ENCODE measurements around the gene INTS7.

GRCh38 chr1:212042436-212042835 lies 7.1 kb upstream of the INTS7 start:
- TF ChIP-seq, protein P1, sequence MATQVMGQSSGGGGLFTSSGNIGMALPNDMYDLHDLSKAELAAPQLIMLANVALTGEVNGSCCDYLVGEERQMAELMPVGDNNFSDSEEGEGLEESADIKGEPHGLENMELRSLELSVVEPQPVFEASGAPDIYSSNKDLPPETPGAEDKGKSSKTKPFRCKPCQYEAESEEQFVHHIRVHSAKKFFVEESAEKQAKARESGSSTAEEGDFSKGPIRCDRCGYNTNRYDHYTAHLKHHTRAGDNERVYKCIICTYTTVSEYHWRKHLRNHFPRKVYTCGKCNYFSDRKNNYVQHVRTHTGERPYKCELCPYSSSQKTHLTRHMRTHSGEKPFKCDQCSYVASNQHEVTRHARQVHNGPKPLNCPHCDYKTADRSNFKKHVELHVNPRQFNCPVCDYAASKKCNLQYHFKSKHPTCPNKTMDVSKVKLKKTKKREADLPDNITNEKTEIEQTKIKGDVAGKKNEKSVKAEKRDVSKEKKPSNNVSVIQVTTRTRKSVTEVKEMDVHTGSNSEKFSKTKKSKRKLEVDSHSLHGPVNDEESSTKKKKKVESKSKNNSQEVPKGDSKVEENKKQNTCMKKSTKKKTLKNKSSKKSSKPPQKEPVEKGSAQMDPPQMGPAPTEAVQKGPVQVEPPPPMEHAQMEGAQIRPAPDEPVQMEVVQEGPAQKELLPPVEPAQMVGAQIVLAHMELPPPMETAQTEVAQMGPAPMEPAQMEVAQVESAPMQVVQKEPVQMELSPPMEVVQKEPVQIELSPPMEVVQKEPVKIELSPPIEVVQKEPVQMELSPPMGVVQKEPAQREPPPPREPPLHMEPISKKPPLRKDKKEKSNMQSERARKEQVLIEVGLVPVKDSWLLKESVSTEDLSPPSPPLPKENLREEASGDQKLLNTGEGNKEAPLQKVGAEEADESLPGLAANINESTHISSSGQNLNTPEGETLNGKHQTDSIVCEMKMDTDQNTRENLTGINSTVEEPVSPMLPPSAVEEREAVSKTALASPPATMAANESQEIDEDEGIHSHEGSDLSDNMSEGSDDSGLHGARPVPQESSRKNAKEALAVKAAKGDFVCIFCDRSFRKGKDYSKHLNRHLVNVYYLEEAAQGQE (IDR thresholded peaks at IDR 0.05; ENCODE audit: insufficient read depth in 1 of 2, low read depth in 2 of 2, low read length in 2 of 2) = no peak
- no peak for TF ChIP-seq POLR2AphosphoS5 (IDR thresholded peaks at IDR 0.05; ENCODE audit: low read depth, low read length)
- no peak for TF ChIP-seq SIN3A (IDR thresholded peaks at IDR 0.05; ENCODE audit: borderline replicate concordance, insufficient read depth, low read length)
